ENCODE data around the gene ERBB4.

The ERBB4 gene

DNA sequence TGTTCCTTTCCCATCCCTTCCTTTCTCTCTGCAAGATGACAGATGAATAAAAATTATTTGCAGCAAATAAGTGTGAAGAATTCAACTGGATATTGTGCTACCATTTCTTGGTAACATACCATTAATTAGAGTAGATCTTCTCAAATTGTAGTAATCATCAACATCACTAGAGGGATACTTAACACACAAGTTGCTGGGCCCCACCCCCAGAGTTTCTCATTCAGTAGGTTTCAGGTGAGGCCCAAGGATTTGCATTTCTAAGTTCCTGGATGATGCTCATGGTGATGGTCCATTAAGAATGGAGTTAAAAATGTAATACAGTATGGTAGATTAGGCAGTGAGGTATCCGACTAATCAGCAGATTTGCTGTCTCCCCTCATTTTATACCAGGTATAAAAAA, 594.0 kb downstream of the ERBB4 start:
- Histone ChIP-seq H2AFZ (ENCODE audit: low read depth) (no peak overlapping the region), H3K4me1 (ENCODE audit: low read depth, poor library complexity, severe bottlenecking) (peaks cover 43% of the 10 kb centered on the region), H3K36me3 (ENCODE audit: insufficient read depth) (no peaks in the 10 kb centered on the region), H3K4me3 (IDR thresholded peaks at IDR 0.05; ENCODE audit: insufficient read depth, low read depth, low read length) (no peak overlapping the region), H3K79me2 (ENCODE audit: insufficient read depth, low read depth) (no peaks in the 10 kb centered on the region), H3K4me2 (peak overlapping the region; percentile 41; the same call in 1 of the 2 replicates), H3K9ac (no peak overlapping the region), H3K27ac (no peak overlapping the region), H3K27me3 (ENCODE audit: insufficient read depth, low read depth) (no peaks in the 10 kb centered on the region), H4K20me1 (ENCODE audit: insufficient read depth) (no peaks in the 10 kb centered on the region)
- TF ChIP-seq, protein P1, sequence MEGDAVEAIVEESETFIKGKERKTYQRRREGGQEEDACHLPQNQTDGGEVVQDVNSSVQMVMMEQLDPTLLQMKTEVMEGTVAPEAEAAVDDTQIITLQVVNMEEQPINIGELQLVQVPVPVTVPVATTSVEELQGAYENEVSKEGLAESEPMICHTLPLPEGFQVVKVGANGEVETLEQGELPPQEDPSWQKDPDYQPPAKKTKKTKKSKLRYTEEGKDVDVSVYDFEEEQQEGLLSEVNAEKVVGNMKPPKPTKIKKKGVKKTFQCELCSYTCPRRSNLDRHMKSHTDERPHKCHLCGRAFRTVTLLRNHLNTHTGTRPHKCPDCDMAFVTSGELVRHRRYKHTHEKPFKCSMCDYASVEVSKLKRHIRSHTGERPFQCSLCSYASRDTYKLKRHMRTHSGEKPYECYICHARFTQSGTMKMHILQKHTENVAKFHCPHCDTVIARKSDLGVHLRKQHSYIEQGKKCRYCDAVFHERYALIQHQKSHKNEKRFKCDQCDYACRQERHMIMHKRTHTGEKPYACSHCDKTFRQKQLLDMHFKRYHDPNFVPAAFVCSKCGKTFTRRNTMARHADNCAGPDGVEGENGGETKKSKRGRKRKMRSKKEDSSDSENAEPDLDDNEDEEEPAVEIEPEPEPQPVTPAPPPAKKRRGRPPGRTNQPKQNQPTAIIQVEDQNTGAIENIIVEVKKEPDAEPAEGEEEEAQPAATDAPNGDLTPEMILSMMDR (conservative IDR thresholded peaks at IDR 0.05; ENCODE audit: low read depth, low read length): 0 out of 2 replicates have a peak, but pooled peaks have one; percentile 33

DNA sequence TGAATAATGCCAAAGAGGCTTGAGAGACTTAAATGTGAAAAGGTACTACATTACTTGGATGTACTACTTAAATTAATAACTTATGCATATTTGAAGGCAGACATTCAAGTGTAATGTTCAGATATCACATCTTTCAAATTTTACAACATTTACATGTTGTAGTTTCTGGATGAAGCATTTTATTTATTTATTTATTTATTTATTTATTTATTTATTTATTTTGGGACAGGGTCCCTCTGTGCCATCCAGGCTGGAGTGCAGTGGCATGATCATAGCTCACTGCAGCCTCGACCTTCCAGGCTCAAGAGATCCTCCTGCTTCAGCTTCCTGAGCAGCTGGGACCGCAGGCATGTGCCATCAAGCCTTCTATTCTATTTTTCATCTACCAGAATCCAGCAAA, 596.4 kb downstream of the ERBB4 start:
- Histone ChIP-seq H3K27me3 (ENCODE audit: insufficient read depth, low read depth) (no peaks in the 10 kb centered on the region), H3K4me1 (ENCODE audit: low read depth, poor library complexity, severe bottlenecking) (peaks cover 45% of the 10 kb centered on the region), H4K20me1 (ENCODE audit: insufficient read depth) (no peaks in the 10 kb centered on the region), H3K79me2 (ENCODE audit: insufficient read depth, low read depth) (no peaks in the 10 kb centered on the region), H3K27ac (no peak overlapping the region), H3K4me3 (IDR thresholded peaks at IDR 0.05; ENCODE audit: insufficient read depth, low read depth, low read length) (no peak overlapping the region), H3K9ac (no peak overlapping the region), H3K36me3 (ENCODE audit: insufficient read depth) (no peaks in the 10 kb centered on the region), H2AFZ (ENCODE audit: low read depth) (no peak overlapping the region), H3K4me2 (no peak overlapping the region)
- TF ChIP-seq, protein P1 (conservative IDR thresholded peaks at IDR 0.05; ENCODE audit: low read depth, low read length): no peak

DNA sequence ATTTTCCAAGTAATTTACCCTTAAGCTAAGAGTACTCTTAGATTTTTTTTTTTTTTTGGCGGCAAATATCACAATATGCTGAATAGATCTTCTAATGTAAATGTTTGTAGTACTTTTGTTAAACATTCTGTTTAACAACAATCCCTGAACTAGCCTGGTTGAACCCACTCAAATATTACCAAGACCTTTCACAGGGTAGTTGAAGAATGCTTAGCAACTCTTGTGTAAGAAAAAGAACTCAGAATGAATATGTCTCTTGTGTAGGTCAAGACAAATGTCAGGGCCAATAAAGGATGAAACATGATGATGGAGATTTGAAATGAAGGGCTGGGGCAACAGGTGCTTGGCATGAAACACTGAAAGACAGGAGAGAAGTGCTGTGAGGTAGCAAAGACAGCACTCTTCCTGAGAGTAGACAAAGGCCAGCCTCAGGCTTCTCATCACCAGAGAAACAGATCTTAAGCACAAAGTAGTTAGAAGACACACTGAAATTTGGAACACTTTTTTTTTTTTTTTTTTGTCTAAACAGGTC, 597.3 kb downstream of the ERBB4 start:
- no peak overlapping the region for H2AFZ ChIP-seq (ENCODE audit: low read depth)
- H3K79me2 ChIP-seq (ENCODE audit: insufficient read depth, low read depth): no peaks in the 10 kb centered on the region
- H3K4me2 ChIP-seq: no peak overlapping the region
- no peak overlapping the region for H3K4me3 ChIP-seq (IDR thresholded peaks at IDR 0.05; ENCODE audit: insufficient read depth, low read depth, low read length)
- no peak overlapping the region for H3K9ac ChIP-seq
- H3K27me3 ChIP-seq (ENCODE audit: insufficient read depth, low read depth): no peaks in the 10 kb centered on the region
- no peaks in the 10 kb centered on the region for H3K36me3 ChIP-seq (ENCODE audit: insufficient read depth)
- H3K27ac ChIP-seq: no peak overlapping the region
- H3K4me1 ChIP-seq (ENCODE audit: low read depth, poor library complexity, severe bottlenecking): peaks cover 37% of the 10 kb centered on the region
- TF ChIP-seq, protein P1 (conservative IDR thresholded peaks at IDR 0.05; ENCODE audit: low read depth, low read length): no peak
- no peaks in the 10 kb centered on the region for H4K20me1 ChIP-seq (ENCODE audit: insufficient read depth)

DNA sequence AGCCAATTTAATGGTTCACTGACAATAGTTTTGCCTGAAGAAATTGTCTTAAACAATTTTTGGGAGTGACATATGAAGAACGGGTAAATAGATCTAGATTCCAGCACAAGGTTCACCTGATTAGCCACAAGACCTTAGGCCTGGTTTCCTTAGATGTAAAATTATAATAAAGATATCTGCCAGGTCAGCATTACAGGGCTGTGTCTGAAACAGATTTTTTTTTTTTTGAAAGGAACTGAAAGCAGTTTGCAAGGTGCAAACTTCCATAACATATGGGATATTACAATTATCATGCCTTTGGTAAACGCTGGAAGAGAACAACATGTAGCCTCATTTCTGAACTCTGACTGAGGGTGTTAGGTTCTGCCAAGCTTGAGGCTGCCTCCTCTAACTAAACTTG, 599.4 kb downstream of the ERBB4 start:
- no peaks in the 10 kb centered on the region for H3K36me3 ChIP-seq (ENCODE audit: insufficient read depth)
- peaks cover 16% of the 10 kb centered on the region for H3K4me1 ChIP-seq (ENCODE audit: low read depth, poor library complexity, severe bottlenecking)
- no peak overlapping the region for H3K4me3 ChIP-seq (IDR thresholded peaks at IDR 0.05; ENCODE audit: insufficient read depth, low read depth, low read length)
- H4K20me1 ChIP-seq (ENCODE audit: insufficient read depth): no peaks in the 10 kb centered on the region
- H2AFZ ChIP-seq (ENCODE audit: low read depth): no peak overlapping the region
- no peaks in the 10 kb centered on the region for H3K79me2 ChIP-seq (ENCODE audit: insufficient read depth, low read depth)
- TF ChIP-seq, protein P1 (conservative IDR thresholded peaks at IDR 0.05; ENCODE audit: low read depth, low read length): no peak
- H3K27ac ChIP-seq: no peak overlapping the region
- no peak overlapping the region for H3K4me2 ChIP-seq
- H3K9ac ChIP-seq: no peak overlapping the region
- H3K27me3 ChIP-seq (ENCODE audit: insufficient read depth, low read depth): no peaks in the 10 kb centered on the region

Measured in KMS-11 (cell line).